Caco-2 (cell line): ENCODE measurements around the gene EMP1. TPM values are rescaled to one million over a fixed set of nuclear protein-coding genes. Genes with fewer than 3 reads are reported as not detected.

Source experiments
- BruUV-seq: library from RNA; stranded (reverse); fragments of 400-500 nt; replicated peaks from 2 replicates; lab custom pipeline; 2021; lab: Mats Ljungman, UMichigan
- CTCF ChIA-PET: fragments of 300-600 bp; sonication (Branson Sonifier 250); formaldehyde crosslinking; loops from one replicate; lab custom pipeline; 2022; ENCODE audit warnings: antibody characterized with exemption; lab: Charles Lee
- POLR2A ChIA-PET: fragments of 300-600 bp; sonication (Branson Sonifier 250); formaldehyde crosslinking; loops from one replicate; lab custom pipeline; 2022; ENCODE audit warnings: antibody characterized with exemption; lab: Charles Lee
- DNase-seq, 2 experiments: peaks; one replicate each; pipeline versions ENCODE4 v3.0.0 to v3.0.0-alpha.2; 2020 to 2022
- H3K27me3 ChIP-seq: replicated peaks from 2 replicates; pipeline ENCODE4 v1.6.0; 2011; ENCODE audit warnings: low read length; ENCODE audit not compliant: control insufficient read depth, insufficient read depth
- H3K36me3 ChIP-seq: 2 replicates; pipeline ENCODE4 v1.5.1; 2011; ENCODE audit warnings: low read length; ENCODE audit not compliant: control insufficient read depth, insufficient read depth
- H3K4me1 ChIP-seq: fragments of 250-450 bp; sonication (Bioruptor Pico); 2 replicates; pipeline ENCODE4 v1.5.1; 2020; ENCODE audit warnings: mild to moderate bottlenecking
- H3K4me3 ChIP-seq: 2 replicates; pipeline ENCODE4 v1.5.1; 2011; ENCODE audit warnings: low read depth, mild to moderate bottlenecking, control low read depth, low read length
- H3K9me3 ChIP-seq: fragments of 250-450 bp; sonication (Bioruptor Pico); 2 replicates; pipeline ENCODE4 v1.5.1; 2020; ENCODE audit warnings: mild to moderate bottlenecking, moderate library complexity
- H3K27ac Mint-ChIP-seq: one replicate; pipeline ENCODE4 v1.8.0; 2022; ENCODE audit warnings: mixed read lengths; ENCODE audit not compliant: unreplicated experiment
- H3K27me3 Mint-ChIP-seq: one replicate; pipeline ENCODE4 v1.8.0; 2022; ENCODE audit warnings: mixed read lengths; ENCODE audit not compliant: insufficient read depth, unreplicated experiment
- H3K36me3 Mint-ChIP-seq: one replicate; pipeline ENCODE4 v1.8.0; 2022; ENCODE audit warnings: mild to moderate bottlenecking, mixed read lengths; ENCODE audit not compliant: insufficient read depth, unreplicated experiment
- H3K4me1 Mint-ChIP-seq: one replicate; pipeline ENCODE4 v1.8.0; 2022; ENCODE audit warnings: low read depth, mixed read lengths; ENCODE audit not compliant: unreplicated experiment
- H3K4me3 Mint-ChIP-seq: one replicate; pipeline ENCODE4 v1.8.0; 2022; ENCODE audit warnings: mild to moderate bottlenecking, moderate library complexity, mixed read lengths; ENCODE audit not compliant: unreplicated experiment
- H3K9me3 Mint-ChIP-seq: one replicate; pipeline ENCODE4 v1.8.0; 2022; ENCODE audit warnings: mixed read lengths; ENCODE audit not compliant: unreplicated experiment
- CTCF ChIP-seq, 2 experiments: fragments of 200-600 bp in 1 of 2; IDR thresholded peaks; 1 replicate in 1 of 2; 2 replicates in 1 of 2; pipeline versions ENCODE4 v1.5.1 to v1.8.0; 2011 to 2022; ENCODE audit warnings: antibody characterized with exemption in 1 of 2, control low read depth in 1 of 2, inconsistent platforms in 1 of 2, low read depth in 1 of 2, low read length in 1 of 2, mild to moderate bottlenecking in 1 of 2, moderate library complexity in 1 of 2; ENCODE audit not compliant: insufficient read depth in 1 of 2, severe bottlenecking in 1 of 2, unreplicated experiment in 1 of 2
- intact Hi-C: fragments of 100-400 bp; cut with micrococcal nuclease; formaldehyde crosslinking; loops from one replicate; pipeline ENCODE4 v1.10.0; 2022; ENCODE audit not compliant: unreplicated experiment
- total RNA-seq: library from RNA; stranded (reverse); gene quantifications from 2 replicates; pipeline ENCODE4 v1.2.3, GENCODE V29; 2022

EMP1 gene
- total RNA-seq, 1 experiment from 2014 or later = 6.6 TPM

DNA sequence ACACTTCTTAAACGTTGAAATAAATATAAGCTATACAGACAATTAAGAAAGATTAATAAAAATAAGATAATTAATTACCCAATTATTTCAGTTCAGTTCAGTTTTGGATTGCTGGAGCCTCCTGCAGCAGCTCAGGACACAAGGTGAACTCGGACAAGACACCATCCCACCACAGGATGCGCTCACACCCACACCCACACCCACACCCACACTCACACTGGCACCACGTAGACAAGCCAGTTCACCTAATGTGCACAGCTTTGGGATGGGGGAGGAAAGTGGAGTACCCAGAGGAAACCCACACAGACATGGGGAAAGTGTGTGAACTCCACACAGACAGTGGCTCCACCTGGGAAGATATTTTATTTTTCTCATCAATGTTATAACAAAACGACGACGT lies 32.1 kb downstream of the EMP1 start:
- Mint-ChIP-seq H3K4me1 (peaks cover 8% of the 10 kb centered on the region), H3K27me3 (peaks cover 3% of the 10 kb centered on the region), H3K27ac (no peak overlapping the region), H3K9me3 (no peaks in the 10 kb centered on the region), H3K4me3 (no peak overlapping the region), H3K36me3 (no peaks in the 10 kb centered on the region)
- Histone ChIP-seq H3K36me3 (no peaks in the 10 kb centered on the region), H3K9me3 (no peaks in the 10 kb centered on the region), H3K4me3 (no peak overlapping the region), H3K27me3 (no peaks in the 10 kb centered on the region), H3K4me1 (peaks cover 7% of the 10 kb centered on the region)
- no peak for DNase-seq
- no TSS peak for BruUV-seq
- ChIA-PET CTCF (no interaction called here), POLR2A (no interaction called here)
- intact Hi-C loops = no loop called here
- TF ChIP-seq CTCF (IDR thresholded peaks at IDR 0.05; ENCODE audit: insufficient read depth in 1 of 2, low read depth in 1 of 2, low read length in 1 of 2, severe bottlenecking in 1 of 2, unreplicated experiment in 1 of 2) = no peak

DNA sequence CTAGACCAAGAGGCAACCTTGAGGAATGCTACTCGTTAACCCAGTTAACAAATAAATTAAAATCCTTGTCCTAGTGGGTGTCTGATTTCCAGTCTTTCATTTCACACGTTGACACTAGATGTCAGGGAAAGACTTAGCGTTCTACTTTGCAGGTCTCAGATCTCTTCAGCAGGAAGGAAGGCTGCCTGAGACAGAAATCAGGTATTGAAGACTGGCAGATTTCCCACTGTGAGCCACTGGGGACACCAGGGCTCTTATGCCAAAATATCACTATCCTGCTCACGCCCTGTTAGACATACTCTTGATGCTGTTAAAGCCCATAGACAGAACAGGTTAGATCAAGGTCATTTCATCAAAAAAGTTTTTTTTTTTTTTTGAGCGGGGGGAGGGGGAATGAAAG lies 33.0 kb downstream of the EMP1 start:
- no peak for DNase-seq

DNA sequence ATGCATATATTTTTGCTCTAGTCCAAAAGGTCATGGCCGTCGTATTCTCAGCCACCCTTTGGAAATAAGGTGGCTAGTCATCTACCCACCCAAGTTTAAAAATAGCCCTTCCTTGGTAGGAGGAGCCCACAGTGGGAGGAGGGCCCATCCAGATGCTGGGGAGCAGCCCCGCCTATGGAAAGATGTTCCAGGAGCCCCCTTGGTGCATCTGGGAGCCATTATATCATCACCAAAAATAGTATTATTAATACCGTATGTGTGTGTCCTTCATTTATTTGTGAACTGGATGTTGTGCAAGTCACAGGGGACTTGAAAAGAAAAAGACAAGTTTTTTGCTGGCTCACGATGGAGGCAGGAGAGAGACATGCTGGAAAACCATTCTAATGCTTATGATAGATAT lies 34.0 kb downstream of the EMP1 start:
- H3K9me3 Mint-ChIP-seq = no peaks in the 10 kb centered on the region
- H3K9me3 ChIP-seq = no peaks in the 10 kb centered on the region
- DNase-seq = no peak
- no TSS peak for BruUV-seq
- no peaks in the 10 kb centered on the region for H3K36me3 ChIP-seq
- no peaks in the 10 kb centered on the region for H3K36me3 Mint-ChIP-seq
- no peaks in the 10 kb centered on the region for H3K4me1 ChIP-seq
- intact Hi-C loops = no loop called here
- no peak overlapping the region for H3K4me3 ChIP-seq
- POLR2A ChIA-PET = no interaction called here
- H3K27me3 Mint-ChIP-seq = peaks cover 3% of the 10 kb centered on the region
- TF ChIP-seq CTCF (IDR thresholded peaks at IDR 0.05; ENCODE audit: insufficient read depth in 1 of 2, low read depth in 1 of 2, low read length in 1 of 2, severe bottlenecking in 1 of 2, unreplicated experiment in 1 of 2) = no peak
- no peaks in the 10 kb centered on the region for H3K27me3 ChIP-seq
- peaks cover 13% of the 10 kb centered on the region for H3K4me1 Mint-ChIP-seq
- no peak overlapping the region for H3K27ac Mint-ChIP-seq
- no peak overlapping the region for H3K4me3 Mint-ChIP-seq
- CTCF ChIA-PET = no interaction called here

More for the DNA sequence above, 33.0 kb downstream of the EMP1 start:
- no peaks in the 10 kb centered on the region for H3K9me3 ChIP-seq
- Mint-ChIP-seq H3K4me1 (peaks cover 9% of the 10 kb centered on the region), H3K27me3 (peaks cover 3% of the 10 kb centered on the region), H3K27ac (no peak overlapping the region), H3K4me3 (no peak overlapping the region), H3K36me3 (no peaks in the 10 kb centered on the region), H3K9me3 (no peaks in the 10 kb centered on the region)
- no peaks in the 10 kb centered on the region for H3K36me3 ChIP-seq
- no peak for TF ChIP-seq CTCF (IDR thresholded peaks at IDR 0.05; ENCODE audit: insufficient read depth in 1 of 2, low read depth in 1 of 2, low read length in 1 of 2, severe bottlenecking in 1 of 2, unreplicated experiment in 1 of 2)
- no peak overlapping the region for H3K4me3 ChIP-seq
- ChIA-PET POLR2A (no interaction called here), CTCF (no interaction called here)
- no TSS peak for BruUV-seq
- no peaks in the 10 kb centered on the region for H3K27me3 ChIP-seq
- H3K4me1 ChIP-seq = no peaks in the 10 kb centered on the region
- intact Hi-C loops = no loop called here
